ENCODE measurements around the gene NAA30.

- no peak for TF ChIP-seq EZH2 (IDR thresholded peaks at IDR 0.05; ENCODE audit: insufficient read depth, low read length)
- TF ChIP-seq, protein P1, sequence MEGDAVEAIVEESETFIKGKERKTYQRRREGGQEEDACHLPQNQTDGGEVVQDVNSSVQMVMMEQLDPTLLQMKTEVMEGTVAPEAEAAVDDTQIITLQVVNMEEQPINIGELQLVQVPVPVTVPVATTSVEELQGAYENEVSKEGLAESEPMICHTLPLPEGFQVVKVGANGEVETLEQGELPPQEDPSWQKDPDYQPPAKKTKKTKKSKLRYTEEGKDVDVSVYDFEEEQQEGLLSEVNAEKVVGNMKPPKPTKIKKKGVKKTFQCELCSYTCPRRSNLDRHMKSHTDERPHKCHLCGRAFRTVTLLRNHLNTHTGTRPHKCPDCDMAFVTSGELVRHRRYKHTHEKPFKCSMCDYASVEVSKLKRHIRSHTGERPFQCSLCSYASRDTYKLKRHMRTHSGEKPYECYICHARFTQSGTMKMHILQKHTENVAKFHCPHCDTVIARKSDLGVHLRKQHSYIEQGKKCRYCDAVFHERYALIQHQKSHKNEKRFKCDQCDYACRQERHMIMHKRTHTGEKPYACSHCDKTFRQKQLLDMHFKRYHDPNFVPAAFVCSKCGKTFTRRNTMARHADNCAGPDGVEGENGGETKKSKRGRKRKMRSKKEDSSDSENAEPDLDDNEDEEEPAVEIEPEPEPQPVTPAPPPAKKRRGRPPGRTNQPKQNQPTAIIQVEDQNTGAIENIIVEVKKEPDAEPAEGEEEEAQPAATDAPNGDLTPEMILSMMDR (IDR thresholded peaks at IDR 0.05; ENCODE audit: insufficient read depth, low read depth, low read length) = no peak
Measured at GRCh38 chr14:57371013-57371412, 19.4 kb upstream of the NAA30 start.

Measured in astrocyte (in vitro differentiated cells and primary cell).